ENCODE data around the gene CEP350.

CEP350 gene

DNA sequence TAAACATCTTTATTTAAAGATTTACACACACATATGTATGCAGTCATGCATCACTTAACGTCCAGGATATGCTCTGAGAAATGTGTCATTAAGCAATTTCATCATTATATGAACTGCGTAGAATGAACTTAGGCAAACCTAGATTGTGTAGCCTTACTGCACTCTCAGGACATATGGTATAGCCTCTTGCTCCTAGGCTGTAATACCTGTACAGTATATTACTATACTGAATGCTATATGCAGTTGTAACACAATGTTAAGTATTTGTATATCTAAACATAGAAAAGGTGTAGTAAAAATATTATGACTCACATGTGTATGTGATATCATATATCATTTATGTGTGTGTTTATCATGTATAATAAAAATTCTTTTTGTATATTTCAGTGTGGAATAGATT, 126.9 kb downstream of the CEP350 start:
- Mint-ChIP-seq H3K9me3 (no peaks in the 10 kb centered on the region), H3K27ac (no peak overlapping the region), H3K36me3 (ENCODE audit: low read depth) (peaks cover 41% of the 10 kb centered on the region), H3K4me3 (no peak overlapping the region), H3K27me3 (ENCODE audit: low read depth) (no peaks in the 10 kb centered on the region), H3K4me1 (no peaks in the 10 kb centered on the region)
- TF ChIP-seq, protein P1, sequence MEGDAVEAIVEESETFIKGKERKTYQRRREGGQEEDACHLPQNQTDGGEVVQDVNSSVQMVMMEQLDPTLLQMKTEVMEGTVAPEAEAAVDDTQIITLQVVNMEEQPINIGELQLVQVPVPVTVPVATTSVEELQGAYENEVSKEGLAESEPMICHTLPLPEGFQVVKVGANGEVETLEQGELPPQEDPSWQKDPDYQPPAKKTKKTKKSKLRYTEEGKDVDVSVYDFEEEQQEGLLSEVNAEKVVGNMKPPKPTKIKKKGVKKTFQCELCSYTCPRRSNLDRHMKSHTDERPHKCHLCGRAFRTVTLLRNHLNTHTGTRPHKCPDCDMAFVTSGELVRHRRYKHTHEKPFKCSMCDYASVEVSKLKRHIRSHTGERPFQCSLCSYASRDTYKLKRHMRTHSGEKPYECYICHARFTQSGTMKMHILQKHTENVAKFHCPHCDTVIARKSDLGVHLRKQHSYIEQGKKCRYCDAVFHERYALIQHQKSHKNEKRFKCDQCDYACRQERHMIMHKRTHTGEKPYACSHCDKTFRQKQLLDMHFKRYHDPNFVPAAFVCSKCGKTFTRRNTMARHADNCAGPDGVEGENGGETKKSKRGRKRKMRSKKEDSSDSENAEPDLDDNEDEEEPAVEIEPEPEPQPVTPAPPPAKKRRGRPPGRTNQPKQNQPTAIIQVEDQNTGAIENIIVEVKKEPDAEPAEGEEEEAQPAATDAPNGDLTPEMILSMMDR (IDR thresholded peaks at IDR 0.05; ENCODE audit: unreplicated experiment in 3 of 3): no peak

DNA sequence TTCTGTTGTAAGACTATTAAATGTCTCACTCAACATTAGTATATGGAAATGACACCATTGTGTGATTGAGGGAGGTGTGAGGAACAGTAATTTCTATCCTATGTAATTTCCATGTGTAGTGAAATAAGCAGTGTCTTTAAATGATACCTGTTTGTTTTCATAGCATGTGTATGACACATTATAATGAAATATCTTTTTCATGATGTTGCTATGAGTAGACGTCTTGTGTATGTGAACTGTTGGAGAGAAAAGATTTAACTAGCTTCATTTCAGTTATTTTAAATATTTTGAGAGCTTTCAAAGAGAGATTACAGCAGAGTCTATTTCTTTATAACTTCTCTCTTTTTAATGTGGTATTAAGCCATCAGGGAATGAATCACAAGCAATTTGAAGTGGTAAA, 128.6 kb downstream of the CEP350 start:
- Mint-ChIP-seq H3K4me1 (no peaks in the 10 kb centered on the region), H3K27ac (no peak overlapping the region), H3K9me3 (no peaks in the 10 kb centered on the region), H3K36me3 (ENCODE audit: low read depth) (peaks cover 41% of the 10 kb centered on the region), H3K27me3 (ENCODE audit: low read depth) (no peaks in the 10 kb centered on the region), H3K4me3 (no peak overlapping the region)
- TF ChIP-seq, protein P1 (IDR thresholded peaks at IDR 0.05; ENCODE audit: unreplicated experiment in 3 of 3): no peak

DNA sequence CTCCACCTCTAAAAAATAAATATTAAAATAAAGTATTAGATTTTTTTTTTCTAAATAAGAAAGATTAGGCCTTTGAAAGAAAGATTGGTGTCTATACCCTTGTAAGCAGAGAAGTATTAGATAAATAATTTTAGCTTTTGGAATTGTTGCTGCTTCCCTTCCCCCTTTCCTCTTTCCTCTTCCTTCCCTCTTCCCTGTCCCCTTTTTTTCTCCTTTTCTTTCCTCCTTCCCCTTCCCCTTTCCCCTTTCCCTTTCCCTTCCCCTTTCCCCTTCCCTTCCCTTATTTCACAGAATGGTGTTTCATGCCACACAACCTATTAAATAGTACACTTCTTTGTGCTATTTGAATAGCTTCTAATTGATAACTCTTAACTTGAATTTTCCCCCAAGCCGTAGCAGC, 130.3 kb downstream of the CEP350 start:
- Mint-ChIP-seq H3K4me1 (no peaks in the 10 kb centered on the region), H3K27ac (no peak overlapping the region), H3K36me3 (ENCODE audit: low read depth) (peaks cover 51% of the 10 kb centered on the region), H3K27me3 (ENCODE audit: low read depth) (no peaks in the 10 kb centered on the region), H3K4me3 (no peak overlapping the region), H3K9me3 (no peaks in the 10 kb centered on the region)
- TF ChIP-seq, protein P1 (IDR thresholded peaks at IDR 0.05; ENCODE audit: unreplicated experiment in 3 of 3): no peak

DNA sequence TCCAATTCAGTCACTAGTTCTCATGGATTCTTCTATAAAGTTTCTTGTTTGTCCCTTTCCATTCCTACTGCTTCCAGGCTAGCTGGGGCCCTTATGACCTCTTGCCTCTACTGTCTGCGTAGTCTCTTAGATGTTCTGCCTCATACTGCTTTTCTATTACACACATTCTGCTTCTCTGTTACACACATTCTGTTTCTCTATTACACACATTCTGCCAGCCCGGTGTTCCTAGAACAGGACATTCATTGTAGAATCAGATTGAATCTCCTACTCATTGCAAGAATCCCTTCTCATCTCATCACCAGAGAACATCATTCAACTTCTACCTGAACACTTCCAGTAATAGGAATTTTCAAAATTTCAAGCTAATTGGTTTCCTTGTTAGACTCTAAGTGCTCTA, 130.7 kb downstream of the CEP350 start:
- Mint-ChIP-seq H3K36me3 (ENCODE audit: low read depth) (peaks cover 52% of the 10 kb centered on the region), H3K27ac (no peak overlapping the region), H3K9me3 (no peaks in the 10 kb centered on the region), H3K4me1 (no peaks in the 10 kb centered on the region), H3K27me3 (ENCODE audit: low read depth) (no peaks in the 10 kb centered on the region), H3K4me3 (no peak overlapping the region)
- TF ChIP-seq, protein P1 (IDR thresholded peaks at IDR 0.05; ENCODE audit: unreplicated experiment in 3 of 3): no peak

DNA sequence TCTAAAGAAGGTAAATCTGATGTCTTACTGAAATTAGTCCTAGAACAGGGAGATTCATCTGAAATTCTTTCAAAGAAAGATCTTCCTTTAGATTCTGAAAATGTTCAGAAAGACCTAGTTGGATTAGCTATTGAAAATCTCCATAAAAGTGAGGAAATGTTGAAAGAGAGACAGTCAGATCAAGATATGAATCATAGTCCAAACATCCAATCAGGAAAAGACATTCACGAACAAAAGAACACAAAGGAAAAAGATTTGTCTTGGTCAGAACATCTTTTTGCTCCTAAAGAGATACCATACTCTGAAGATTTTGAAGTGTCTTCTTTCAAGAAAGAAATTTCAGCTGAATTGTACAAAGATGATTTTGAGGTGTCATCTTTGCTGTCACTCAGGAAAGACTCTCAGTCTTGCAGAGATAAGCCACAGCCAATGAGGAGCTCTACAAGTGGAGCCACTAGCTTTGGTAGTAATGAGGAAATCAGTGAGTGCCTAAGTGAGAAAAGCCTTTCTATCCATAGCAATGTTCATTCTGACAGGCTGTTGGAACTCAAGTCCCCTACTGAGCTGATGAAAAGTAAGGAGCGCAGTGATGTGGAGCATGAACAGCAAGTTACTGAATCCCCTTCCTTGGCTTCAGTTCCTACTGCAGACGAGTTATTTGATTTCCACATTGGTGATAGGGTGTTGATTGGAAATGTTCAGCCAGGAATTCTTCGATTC, 138.5 kb downstream of the CEP350 start:
- TF ChIP-seq, protein P1 (IDR thresholded peaks at IDR 0.05; ENCODE audit: unreplicated experiment in 3 of 3): no peak
- Mint-ChIP-seq H3K4me3 (no peak overlapping the region), H3K36me3 (ENCODE audit: low read depth) (peaks cover 70% of the 10 kb centered on the region), H3K4me1 (no peaks in the 10 kb centered on the region), H3K27me3 (ENCODE audit: low read depth) (no peaks in the 10 kb centered on the region), H3K27ac (no peak overlapping the region), H3K9me3 (no peaks in the 10 kb centered on the region)

DNA sequence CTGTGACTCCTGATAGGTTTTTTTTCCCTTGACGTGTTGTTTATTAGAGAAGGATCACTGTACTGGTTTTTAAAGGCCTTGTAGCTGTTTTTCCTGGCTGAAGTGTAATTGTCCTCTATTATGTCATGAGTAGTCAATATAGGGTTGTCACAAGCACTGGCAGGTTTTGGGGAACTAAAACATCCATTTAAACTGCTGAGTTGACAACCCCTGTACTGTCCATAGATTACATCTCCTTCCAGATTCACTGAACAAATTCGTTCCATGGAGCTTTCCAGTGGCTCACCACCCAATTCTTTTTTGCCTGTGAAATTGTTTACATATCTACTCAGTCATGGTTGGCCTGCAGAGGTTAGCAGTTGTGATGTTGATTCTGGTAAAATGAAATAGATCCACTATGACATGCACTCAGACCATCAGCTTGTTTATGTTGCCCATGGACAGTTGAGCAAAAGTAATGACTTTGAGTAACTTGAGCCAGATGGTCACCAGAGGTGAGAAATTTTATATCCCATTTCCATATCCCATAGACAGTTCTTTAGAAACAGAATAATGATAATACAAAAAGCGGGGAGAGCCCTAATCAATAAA, 140.2 kb downstream of the CEP350 start:
- TF ChIP-seq, protein P1 (IDR thresholded peaks at IDR 0.05; ENCODE audit: unreplicated experiment in 3 of 3): no peak
- peaks cover 67% of the 10 kb centered on the region for H3K36me3 Mint-ChIP-seq (ENCODE audit: low read depth)
- H3K27me3 Mint-ChIP-seq (ENCODE audit: low read depth): no peaks in the 10 kb centered on the region
- H3K4me1 Mint-ChIP-seq: no peaks in the 10 kb centered on the region
- H3K27ac Mint-ChIP-seq: no peak overlapping the region
- no peaks in the 10 kb centered on the region for H3K9me3 Mint-ChIP-seq
- H3K4me3 Mint-ChIP-seq: no peak overlapping the region
